H9 (cell line): ENCODE results near the gene SLC35B2. TPM values are rescaled to one million over a fixed set of nuclear protein-coding genes. Genes with fewer than 3 reads are reported as not detected.

Source experiments
- DNase-seq: peaks from one replicate; pipeline ENCODE4 v3.0.0-alpha.2; 2017
- H2AFZ ChIP-seq: one replicate; pipeline ENCODE4 v1.6.1; 2013; ENCODE audit warnings: mild to moderate bottlenecking, low read length, control low read depth, moderate library complexity
- H2AK5ac ChIP-seq: 2 replicates; pipeline ENCODE4 v1.6.1; 2013; ENCODE audit warnings: low read length, control low read depth, mixed read lengths; ENCODE audit not compliant: insufficient read length
- H2BK120ac ChIP-seq: one replicate; pipeline ENCODE4 v1.6.1; 2013; ENCODE audit warnings: low read depth, mild to moderate bottlenecking, low read length, control low read depth, inconsistent platforms; ENCODE audit not compliant: poor library complexity, severe bottlenecking
- H2BK12ac ChIP-seq: 2 replicates; pipeline ENCODE4 v1.6.1; 2013; ENCODE audit warnings: low read length, control low read depth, mixed read lengths, low read depth; ENCODE audit not compliant: insufficient read length
- H2BK15ac ChIP-seq: 2 replicates; pipeline ENCODE4 v1.6.1; 2013; ENCODE audit warnings: low read depth, low read length, control low read depth
- H2BK20ac ChIP-seq: one replicate; pipeline ENCODE4 v1.6.1; 2013; ENCODE audit warnings: low read depth, mild to moderate bottlenecking, low read length, control low read depth, inconsistent platforms; ENCODE audit not compliant: poor library complexity, severe bottlenecking
- H2BK5ac ChIP-seq: 2 replicates; pipeline ENCODE4 v1.6.1; 2013; ENCODE audit warnings: low read length, control low read depth, mixed read lengths; ENCODE audit not compliant: insufficient read length
- H3K14ac ChIP-seq: 2 replicates; pipeline ENCODE4 v1.6.1; 2013; ENCODE audit warnings: low read length, control low read depth; ENCODE audit not compliant: insufficient read depth
- H3K18ac ChIP-seq: 2 replicates; pipeline ENCODE4 v1.6.1; 2013; ENCODE audit warnings: low read depth, mild to moderate bottlenecking, mixed read lengths, low read length, control low read depth; ENCODE audit not compliant: insufficient read length
- H3K23ac ChIP-seq: 2 replicates; pipeline ENCODE4 v1.6.1; 2013; ENCODE audit warnings: low read length, control low read depth, mixed read lengths, low read depth; ENCODE audit not compliant: insufficient read length
- H3K23me2 ChIP-seq: 2 replicates; pipeline ENCODE4 v1.6.1; 2013; ENCODE audit warnings: low read depth, mild to moderate bottlenecking, mixed read lengths, low read length, control low read depth; ENCODE audit not compliant: insufficient read length, poor library complexity, severe bottlenecking
- H3K27ac ChIP-seq: 2 replicates; pipeline ENCODE4 v1.5.1; 2013; ENCODE audit warnings: low read length, control low read depth, mixed read lengths, low read depth; ENCODE audit not compliant: insufficient read length
- H3K27me3 ChIP-seq: 2 replicates; pipeline ENCODE4 v1.6.1; 2013; ENCODE audit warnings: low read length, control low read depth, inconsistent platforms; ENCODE audit not compliant: insufficient read depth
- H3K4ac ChIP-seq: 2 replicates; pipeline ENCODE4 v1.6.1; 2013; ENCODE audit warnings: low read depth, mild to moderate bottlenecking, control low read depth, inconsistent platforms, low read length, moderate library complexity
- H3K4me1 ChIP-seq: 2 replicates; pipeline ENCODE4 v1.6.1; 2013; ENCODE audit warnings: low read length, control low read depth, inconsistent platforms; ENCODE audit not compliant: insufficient read depth
- H3K4me2 ChIP-seq: 2 replicates; pipeline ENCODE4 v1.6.1; 2013; ENCODE audit warnings: low read length, control low read depth, mixed read lengths; ENCODE audit not compliant: insufficient read length, insufficient read depth
- H3K56ac ChIP-seq: 2 replicates; pipeline ENCODE4 v1.6.1; 2013; ENCODE audit warnings: low read depth, mild to moderate bottlenecking, mixed read lengths, low read length, control low read depth; ENCODE audit not compliant: insufficient read length
- H3K79me1 ChIP-seq: 2 replicates; pipeline ENCODE4 v1.6.1; 2013; ENCODE audit warnings: low read depth, mild to moderate bottlenecking, moderate library complexity, low read length, control low read depth, inconsistent platforms; ENCODE audit not compliant: insufficient read depth, poor library complexity, severe bottlenecking
- H3K79me2 ChIP-seq: 2 replicates; pipeline ENCODE4 v1.6.1; 2013; ENCODE audit warnings: low read length, control low read depth, inconsistent platforms; ENCODE audit not compliant: insufficient read depth
- H3K9ac ChIP-seq: 2 replicates; pipeline ENCODE4 v1.6.1; 2013; ENCODE audit warnings: low read length, control low read depth, mixed read lengths; ENCODE audit not compliant: insufficient read length; ENCODE audit errors: extremely low read depth
- H3K9me3 ChIP-seq: one replicate; pipeline ENCODE4 v1.6.1; 2013; ENCODE audit warnings: low read depth, low read length, inconsistent platforms; ENCODE audit not compliant: control insufficient read depth
- H3T11ph ChIP-seq: one replicate; pipeline ENCODE4 v1.6.1; 2013; ENCODE audit warnings: mild to moderate bottlenecking, low read length, control low read depth, inconsistent platforms
- H4K20me1 ChIP-seq: one replicate; pipeline ENCODE4 v1.6.1; 2013; ENCODE audit not compliant: control insufficient read depth, insufficient read length, insufficient read depth
- H4K5ac ChIP-seq: 2 replicates; pipeline ENCODE4 v1.6.1; 2013; ENCODE audit warnings: low read depth, mild to moderate bottlenecking, mixed read lengths, low read length, control low read depth; ENCODE audit not compliant: insufficient read length
- H4K8ac ChIP-seq: replicated peaks from 2 replicates; pipeline ENCODE4 v1.6.1; 2013; ENCODE audit warnings: low read length, control low read depth, mixed read lengths, low read depth; ENCODE audit not compliant: insufficient read length
- H4K91ac ChIP-seq: 2 replicates; pipeline ENCODE4 v1.6.1; 2013; ENCODE audit warnings: low read depth, mild to moderate bottlenecking, moderate library complexity, mixed read lengths, low read length, control low read depth; ENCODE audit not compliant: insufficient read length
- H3K27ac Mint-ChIP-seq, 3 experiments: 2 replicates in 2 of 3; 3 replicates in 1 of 3; pipeline ENCODE4 v1.8.0; 2020 to 2021; ENCODE audit warnings: mixed read lengths in 3 of 3, mild to moderate bottlenecking in 1 of 3, moderate library complexity in 1 of 3
- H3K27me3 Mint-ChIP-seq: 2 replicates; pipeline ENCODE4 v1.8.0; 2021; ENCODE audit warnings: low read depth, mild to moderate bottlenecking, moderate library complexity, mixed read lengths
- H3K36me3 Mint-ChIP-seq, 3 experiments: 2 replicates in 2 of 3; 3 replicates in 1 of 3; pipeline ENCODE4 v1.8.0; 2020 to 2021; ENCODE audit warnings: low read depth in 3 of 3, mixed read lengths in 3 of 3; ENCODE audit not compliant: insufficient read depth in 1 of 3
- H3K4me1 Mint-ChIP-seq, 2 experiments: 2 replicates each; pipeline ENCODE4 v1.8.0; 2020; ENCODE audit warnings: mixed read lengths in 2 of 2
- H3K4me3 Mint-ChIP-seq, 2 experiments: 2 replicates in 1 of 2; 3 replicates in 1 of 2; pipeline ENCODE4 v1.8.0; 2020 to 2021; ENCODE audit warnings: mild to moderate bottlenecking in 2 of 2, mixed read lengths in 2 of 2, moderate library complexity in 1 of 2
- H3K9me3 Mint-ChIP-seq, 2 experiments: 2 replicates in 1 of 2; 3 replicates in 1 of 2; pipeline ENCODE4 v1.8.0; 2020; ENCODE audit warnings: mild to moderate bottlenecking in 2 of 2, mixed read lengths in 2 of 2, moderate library complexity in 1 of 2
- CTCF ChIP-seq: fragments of 200-600 bp; sonication (generic); conservative IDR thresholded peaks from 3 replicates; pipeline ENCODE4 v1.8.0; 2021; ENCODE audit warnings: antibody characterized with exemption, mild to moderate bottlenecking
- WGBS: extraction: QIAGEN DNeasy Blood & Tissue Kit; methylation state at CpG from one replicate; pipeline ENCODE4 v1.1.7; 2013; ENCODE audit warnings: missing lambda C conversion rate, low lambda C conversion rate, mixed read lengths; ENCODE audit not compliant: insufficient read length; ENCODE audit errors: extremely low coverage; 5-methylcytosine and 5-hydroxymethylcytosine counted together
- total RNA-seq: library from RNA; stranded (reverse); gene quantifications from 2 replicates; pipeline ENCODE4 v1.2.1, GENCODE V29; 2021

SLC35B2 gene
- total RNA-seq, 1 experiment from 2014 or later = 34.5 TPM

GRCh38 chr6:44298055-44298803 lies 40.9 kb upstream of the SLC35B2 start:
- no peak overlapping the region for H3K18ac ChIP-seq
- H3K56ac ChIP-seq = no peak overlapping the region
- peak; percentile 54 for DNase-seq
- H2BK5ac ChIP-seq = no peak overlapping the region
- H3K27ac ChIP-seq = no peak overlapping the region
- H4K5ac ChIP-seq = no peak overlapping the region
- H4K91ac ChIP-seq = no peak overlapping the region
- H3K27me3 Mint-ChIP-seq = peaks cover 40% of the 10 kb centered on the region
- peaks cover 10% of the 10 kb centered on the region for H3K23me2 ChIP-seq
- no peaks in the 10 kb centered on the region for H3K9me3 Mint-ChIP-seq
- H2BK20ac ChIP-seq = no peak overlapping the region
- no peaks in the 10 kb centered on the region; the same call in 1 of the 2 replicates for H3K27me3 ChIP-seq
- H3K9me3 ChIP-seq = no peaks in the 10 kb centered on the region
- peak overlapping the region; percentile 89 for H3K4me2 ChIP-seq
- no peak overlapping the region for H3K14ac ChIP-seq
- no peak overlapping the region for H4K8ac ChIP-seq
- no peaks in the 10 kb centered on the region for H3K4me1 ChIP-seq
- no peak overlapping the region for H3K27ac Mint-ChIP-seq
- H4K20me1 ChIP-seq = no peaks in the 10 kb centered on the region
- H2BK15ac ChIP-seq = no peak overlapping the region
- H2BK120ac ChIP-seq = no peak overlapping the region
- no peak overlapping the region for H3K23ac ChIP-seq
- H3T11ph ChIP-seq = no peak overlapping the region
- no peak overlapping the region for H2AK5ac ChIP-seq
- WGBS = no CpG with 5 or more reads among the region's 20 CpGs
- H3K36me3 Mint-ChIP-seq = peaks cover 23 to 41% (median 34%) of the 10 kb centered on the region in 3 experiments; a peak in 6 of 7 replicates
- no peaks in the 10 kb centered on the region for H3K79me1 ChIP-seq
- no peaks in the 10 kb centered on the region for H3K79me2 ChIP-seq
- H2BK12ac ChIP-seq = no peak overlapping the region
- TF ChIP-seq CTCF = peak; percentile 41; the same call in 2 of the 3 replicates
- H2AFZ ChIP-seq = no peak overlapping the region
- H3K4ac ChIP-seq = no peak overlapping the region
- peak overlapping the region; percentile 63 to 83 for H3K4me3 Mint-ChIP-seq
- peaks cover 13 to 14% of the 10 kb centered on the region in 2 experiments for H3K4me1 Mint-ChIP-seq
- H3K9ac ChIP-seq = no peak overlapping the region
